GM19023 (cell line): Measurements from ENCODE around the gene PTCRA.

Source experiments
- ATAC-seq: cut with Tn5 transposase; IDR thresholded peaks from one replicate; pipeline ENCODE4 v1.9.1; 2021; ENCODE audit warnings: mild to moderate bottlenecking, moderate library complexity; ENCODE audit not compliant: unreplicated experiment

PTCRA gene

GRCh38 chr6:42969934-42970333 lies 54.1 kb downstream of the PTCRA start:
- ATAC-seq = no peak

GRCh38 chr6:42970871-42971612 lies 55.2 kb downstream of the PTCRA start:
- ATAC-seq = no peak

- ATAC-seq = no peak
These were observed 56.0 kb downstream of the PTCRA start for GRCh38 chr6:42971746-42972327.

GRCh38 chr6:42973926-42974325 lies 58.1 kb downstream of the PTCRA start:
- no peak for ATAC-seq

GRCh38 chr6:42974919-42975505 lies 59.2 kb downstream of the PTCRA start:
- no peak for ATAC-seq
